ENCODE results near the gene MNX1.

Gene MNX1

GRCh38 chr7:157010588-157011332 lies at the start of gene MNX1:
MNX1 (minus strand) TSS chr7:157010663; CDS start chr7:157010350, 313 bp downstream.
- DNase-seq: peak; percentile 83 to 95

- DNase-seq: no peak
Observed at GRCh38 chr7:157059534-157059933, 49.1 kb upstream of the MNX1 start.

DNA sequence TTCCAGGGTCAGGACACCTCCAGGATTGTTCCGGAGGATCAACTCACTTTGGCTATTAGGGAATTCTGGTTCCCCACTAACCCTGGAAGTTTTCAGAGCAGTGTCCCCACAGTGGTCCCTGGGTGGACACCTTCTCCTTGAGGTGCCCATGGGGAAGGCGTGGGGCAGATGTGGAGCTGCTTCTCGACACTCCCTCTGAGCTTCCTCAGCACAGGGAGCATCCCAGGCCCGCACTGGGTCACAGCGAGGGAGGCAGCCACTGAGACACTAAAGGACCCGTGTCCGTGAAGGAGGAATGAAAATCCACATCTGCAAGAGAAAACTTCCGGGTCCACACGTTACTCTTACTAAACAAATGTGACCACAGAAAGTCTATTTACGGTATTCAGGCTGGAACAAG lies 48.2 kb upstream of the MNX1 start:
- DNase-seq: no peak

GRCh38 chr7:157058068-157058467 lies 47.6 kb upstream of the MNX1 start:
- no peak for DNase-seq

DNA sequence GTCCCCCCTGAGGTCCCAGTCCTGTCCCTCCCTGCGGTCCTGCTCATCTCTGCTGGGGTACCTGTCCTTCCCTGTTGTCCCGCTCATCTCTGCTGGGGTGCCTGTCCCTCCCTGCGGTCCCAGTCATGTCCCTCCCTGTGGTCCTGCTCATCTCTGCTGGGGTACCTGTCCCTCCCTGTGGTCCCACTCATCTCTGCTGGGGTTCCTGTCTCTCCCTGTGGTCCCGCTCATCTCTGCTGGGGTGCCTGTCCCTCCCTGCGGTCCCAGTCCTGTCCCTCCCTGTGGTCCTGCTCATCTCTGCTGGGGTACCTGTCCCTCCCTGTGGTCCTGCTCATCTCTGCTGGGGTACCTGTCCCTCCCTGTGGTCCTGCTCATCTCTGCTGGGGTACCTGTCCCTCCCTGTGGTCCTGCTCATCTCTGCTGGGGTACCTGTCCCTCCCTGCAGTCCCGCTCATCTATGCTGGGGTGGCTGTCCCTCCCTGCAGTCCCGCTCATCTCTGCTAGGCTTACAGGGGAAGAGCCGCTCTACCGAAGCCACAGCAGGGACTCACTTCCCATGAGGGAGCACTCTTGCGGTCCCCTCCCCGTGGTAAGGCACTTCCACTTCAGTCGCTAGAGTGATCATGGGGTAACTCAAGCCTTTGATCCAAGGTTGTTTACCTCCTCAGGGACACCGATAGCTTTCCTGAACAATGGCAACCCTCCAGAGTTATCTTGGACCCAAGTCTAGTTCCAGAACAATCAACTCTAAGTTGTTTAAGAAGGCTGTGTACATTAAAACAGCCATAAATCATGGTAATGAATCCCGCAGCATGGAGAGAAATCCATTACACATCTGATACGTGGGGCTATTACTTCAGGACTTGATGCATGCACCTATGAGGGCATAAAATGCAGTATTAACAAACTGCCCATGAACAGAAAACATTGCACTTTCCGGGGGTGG lies 46.8 kb upstream of the MNX1 start:
- peak; percentile 66 to 88 for DNase-seq

- no peak for DNase-seq
Observed at GRCh38 chr7:157056246-157056645, 45.8 kb upstream of the MNX1 start.

- DNase-seq: no peak
Observed at GRCh38 chr7:157054927-157055326, 44.5 kb upstream of the MNX1 start.

DNA sequence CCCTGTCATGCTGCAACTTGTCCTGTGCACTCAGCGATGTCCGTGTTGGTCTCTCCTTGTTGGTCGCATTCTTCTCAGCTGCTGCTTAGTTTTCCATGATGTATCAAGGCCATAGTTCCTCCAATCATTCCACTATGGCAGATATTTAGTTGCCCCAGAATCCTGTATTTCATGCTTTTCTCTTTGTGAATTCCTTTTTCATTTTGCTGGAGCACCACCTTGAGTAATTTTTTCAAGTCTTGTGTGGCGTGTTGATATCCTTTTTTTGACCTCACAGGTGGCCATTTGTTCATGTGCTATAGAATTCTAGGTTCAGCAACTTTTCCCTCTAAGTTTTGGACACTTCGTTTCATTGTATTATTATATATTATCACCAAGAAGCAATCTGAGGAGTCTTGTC lies 42.7 kb upstream of the MNX1 start:
- DNase-seq: no peak

GRCh38 chr7:157047148-157047547 lies 36.7 kb upstream of the MNX1 start:
- DNase-seq: no peak

GRCh38 chr7:157046681-157047080 lies 36.2 kb upstream of the MNX1 start:
- DNase-seq: no peak

- DNase-seq: no peak
Observed at GRCh38 chr7:157044943-157045660, 34.6 kb upstream of the MNX1 start.

DNA sequence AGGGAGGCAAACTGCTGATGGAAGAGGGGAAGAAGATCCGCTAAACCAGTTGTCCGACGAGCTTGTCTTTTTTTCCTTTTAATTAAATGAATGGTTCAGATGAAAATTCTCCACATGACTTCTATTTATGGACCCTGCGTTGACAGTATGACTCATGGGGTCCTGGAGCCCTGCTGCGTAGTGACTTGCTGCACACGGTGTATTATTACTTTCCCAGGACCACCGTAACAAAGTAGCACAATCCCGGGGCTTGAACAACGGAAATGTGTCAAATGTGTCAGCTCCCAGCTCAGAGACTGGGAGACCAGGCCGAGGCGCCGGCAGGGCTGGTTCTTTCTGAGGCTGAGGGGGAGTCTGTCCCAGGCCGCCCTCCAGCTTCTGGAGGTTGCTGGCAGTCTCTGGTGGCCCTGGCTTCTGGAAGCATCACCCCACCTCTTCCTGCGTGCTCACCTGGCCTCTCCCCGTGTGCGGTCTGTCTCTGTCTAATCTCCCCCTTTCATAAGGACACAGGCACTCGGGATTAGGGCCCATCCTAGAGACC lies 33.8 kb upstream of the MNX1 start:
- no peak for DNase-seq

GRCh38 chr7:157043745-157044144 lies 33.3 kb upstream of the MNX1 start:
- DNase-seq: no peak

DNA sequence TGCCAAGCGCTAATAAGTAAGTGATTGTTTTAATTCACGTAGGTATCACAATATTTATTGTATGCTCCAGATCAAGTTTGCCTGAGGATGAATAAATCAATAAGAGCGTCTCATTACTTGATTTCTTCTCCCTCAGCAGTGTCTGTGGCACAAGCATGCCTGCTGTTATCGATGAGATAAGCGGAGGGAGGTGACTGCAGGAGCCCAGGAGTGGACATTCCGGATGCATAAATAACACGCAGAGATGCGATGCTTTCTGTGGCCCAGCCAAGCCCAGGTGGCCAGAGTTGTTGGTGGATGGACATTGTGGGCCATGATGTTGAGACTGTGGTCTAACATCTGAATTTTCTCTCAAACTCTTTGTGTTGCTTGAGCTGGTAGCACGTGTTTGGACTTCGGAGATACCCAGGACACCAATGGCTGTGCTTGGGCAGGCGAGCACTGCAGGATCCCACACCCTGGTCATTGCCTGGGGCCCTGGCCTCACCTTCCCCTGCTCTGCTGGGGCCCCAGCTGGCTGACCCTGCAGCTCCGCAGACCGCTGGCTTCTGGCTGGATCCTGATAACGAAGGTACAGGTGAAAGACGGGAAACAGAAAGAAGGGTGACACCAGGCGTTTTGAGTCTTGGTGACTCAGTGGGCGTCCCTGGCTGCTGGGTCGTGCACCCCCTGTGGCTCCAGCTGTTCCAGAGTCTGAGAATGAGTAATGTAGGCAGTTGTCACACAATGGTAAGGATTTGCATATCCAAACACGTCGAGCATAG lies 31.2 kb upstream of the MNX1 start:
- no peak for DNase-seq

DNA sequence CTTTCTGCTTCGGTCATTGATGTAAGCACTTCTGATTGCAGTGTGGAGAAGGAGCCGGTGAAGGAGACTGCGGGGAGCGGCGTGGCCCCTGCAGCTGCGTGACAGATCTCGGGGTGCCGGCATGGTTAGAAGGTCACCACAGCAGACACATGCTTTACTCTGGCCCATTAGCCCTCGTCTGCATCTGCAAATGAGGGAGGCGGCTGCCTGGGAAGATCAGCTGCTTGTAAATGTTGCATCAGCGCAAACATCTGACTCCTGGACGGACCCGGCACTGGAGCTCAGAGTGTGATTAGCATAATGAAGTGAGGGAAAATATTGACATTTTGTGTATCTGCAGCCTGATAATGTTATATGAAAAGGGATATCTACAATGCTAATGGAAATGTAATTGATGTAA lies 30.5 kb upstream of the MNX1 start:
- DNase-seq: no peak

DNA sequence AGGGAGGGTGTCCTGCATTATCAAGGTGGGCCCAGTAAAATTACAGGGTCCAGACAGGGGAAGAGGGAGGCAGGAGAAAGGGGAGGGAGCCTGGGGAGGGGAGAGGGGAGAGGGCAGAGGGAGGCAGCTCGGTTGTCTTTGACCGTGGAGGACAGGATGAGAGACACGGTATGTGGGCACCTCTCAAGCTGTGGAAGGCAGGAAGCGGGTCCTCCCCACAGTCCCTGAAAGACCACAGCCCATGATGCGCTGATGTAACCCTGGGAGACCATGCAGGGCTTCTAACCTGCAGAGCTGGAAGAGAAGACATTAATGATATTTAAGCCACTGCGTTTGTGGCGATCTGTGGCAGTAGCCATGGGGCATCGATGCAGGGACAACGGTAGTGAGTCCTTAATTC lies 27.2 kb upstream of the MNX1 start:
- DNase-seq: no peak

DNA sequence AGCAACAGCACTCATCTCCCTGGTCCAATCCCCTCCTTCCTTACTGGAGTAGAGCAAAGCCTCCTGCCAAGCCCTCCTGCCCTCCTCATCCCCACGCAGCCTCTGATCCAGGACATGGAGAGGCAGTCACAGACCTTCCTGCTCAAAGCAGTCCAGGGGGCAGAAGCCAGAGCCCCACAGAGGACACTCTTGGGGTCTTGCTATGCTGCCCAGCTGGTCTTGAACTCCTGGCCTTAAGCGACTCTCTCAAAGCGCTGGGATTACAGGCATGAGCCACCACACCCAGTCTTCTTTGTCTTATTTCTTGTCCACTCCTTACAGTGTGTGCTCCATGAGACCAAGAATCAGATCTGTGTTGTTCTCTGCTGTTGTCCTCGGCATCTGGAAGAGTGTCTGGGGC lies 26.6 kb upstream of the MNX1 start:
- no peak for DNase-seq

DNA sequence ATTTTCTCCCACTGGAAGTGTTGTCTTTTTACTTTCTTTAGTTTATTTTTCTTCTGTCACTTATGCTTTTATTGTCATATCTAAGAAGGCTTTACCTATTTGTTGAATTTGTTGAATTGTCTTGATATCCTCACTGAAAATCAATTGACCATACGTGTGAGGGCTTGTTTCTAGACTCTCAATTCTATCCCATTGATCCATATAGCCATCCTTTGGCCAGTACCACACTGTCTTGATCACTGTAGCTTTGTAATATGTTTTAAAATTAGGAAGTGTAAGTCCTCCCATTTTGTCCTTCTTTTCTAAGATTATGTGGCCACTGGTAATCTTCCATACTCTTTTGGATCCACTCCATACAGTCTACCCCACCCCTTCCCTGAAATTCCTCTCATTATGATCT lies 25.5 kb upstream of the MNX1 start:
- DNase-seq: no peak

DNA sequence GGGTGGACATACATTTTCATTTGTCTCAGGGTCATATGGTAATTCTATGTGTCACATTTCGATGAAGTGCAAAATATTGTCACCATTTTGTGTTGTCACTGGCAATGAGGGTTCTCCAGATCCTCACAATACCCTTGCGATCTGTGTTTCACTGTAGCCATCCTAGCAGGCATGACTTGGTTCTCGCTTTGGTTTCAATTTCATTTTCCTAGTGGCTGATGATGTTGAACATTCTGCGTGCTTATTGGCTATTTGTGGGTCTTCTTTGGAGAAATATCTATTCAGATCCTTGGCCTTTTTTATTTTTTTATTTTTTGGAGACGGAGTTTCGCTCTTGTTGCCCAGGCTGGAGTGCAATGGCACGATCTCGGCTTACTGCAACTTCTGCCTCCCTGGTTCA lies 24.8 kb upstream of the MNX1 start:
- DNase-seq: no peak

DNA sequence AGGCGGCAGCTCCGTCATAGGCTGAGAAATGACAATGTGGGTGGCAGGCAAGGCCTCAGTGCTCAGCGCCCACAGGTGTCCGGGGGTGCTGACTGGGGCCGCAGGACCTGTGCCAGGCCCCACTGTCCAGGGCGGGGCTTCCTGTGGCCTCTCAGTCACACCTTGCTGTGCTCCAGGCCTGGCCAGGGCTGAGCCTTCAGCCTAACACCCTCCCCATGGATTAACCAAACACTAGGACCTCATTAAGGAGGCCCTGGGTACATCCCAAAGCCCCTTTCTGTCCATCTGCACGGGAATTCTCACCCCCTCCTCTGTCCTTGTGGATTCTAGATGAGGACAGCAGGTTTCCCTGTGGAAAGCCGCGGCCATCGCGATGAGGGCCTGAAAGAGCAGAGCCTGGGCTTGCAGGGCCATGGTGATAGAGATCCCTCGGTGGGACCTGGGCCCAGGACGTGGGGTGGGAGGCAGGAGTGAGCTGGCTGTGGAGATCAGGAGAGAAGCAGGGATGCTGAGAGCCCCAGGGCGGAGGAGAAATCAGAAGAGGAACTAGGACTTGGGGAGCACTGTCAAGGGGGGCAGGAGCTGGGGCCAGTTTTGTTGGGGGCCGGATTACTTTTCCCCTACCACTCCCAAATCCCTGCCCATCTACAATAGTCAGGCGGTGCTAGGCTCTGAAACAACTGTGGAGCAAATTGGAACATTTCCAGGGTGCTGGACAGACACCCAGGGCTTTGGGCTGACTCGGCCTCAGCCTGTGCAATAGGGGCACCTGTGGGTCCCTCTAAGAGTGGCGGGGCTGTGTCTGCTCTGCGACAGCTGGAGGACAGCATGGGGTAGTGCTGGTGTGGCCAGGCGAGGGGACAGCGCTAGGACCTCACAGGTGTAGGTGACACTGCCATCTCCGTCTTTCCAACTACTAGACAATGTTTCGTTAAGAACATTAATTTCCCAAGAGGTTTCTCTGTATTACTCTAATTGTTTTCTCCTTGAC lies 23.3 kb upstream of the MNX1 start:
- DNase-seq: no peak
